ENCODE measurements around the gene NAALADL2.

The NAALADL2 gene

DNA sequence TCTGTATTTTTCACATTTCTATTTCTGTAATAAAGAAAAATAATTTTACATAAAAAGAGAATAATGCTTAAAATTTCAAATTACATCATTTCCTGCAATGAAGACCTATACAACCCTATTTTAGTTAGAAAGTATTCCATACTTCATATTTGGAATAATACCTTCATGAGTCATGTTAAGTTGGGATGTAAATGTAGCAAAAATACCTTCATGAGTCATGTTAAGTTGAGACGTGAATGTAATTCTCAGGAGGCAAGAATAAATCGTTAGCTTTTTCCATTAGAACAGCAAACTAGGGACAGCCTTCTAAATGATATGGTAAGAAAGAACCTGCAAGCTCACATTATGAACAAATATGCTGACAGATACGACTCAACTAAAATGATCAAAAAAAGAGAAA, 91.9 kb downstream of the NAALADL2 start:
- H2BK5ac ChIP-seq (ENCODE audit: low read depth, low read length, poor library complexity): no peak overlapping the region
- H2AFZ ChIP-seq (ENCODE audit: insufficient read depth, low read length, poor library complexity): no peak overlapping the region
- no peak overlapping the region for H3K4me2 ChIP-seq (ENCODE audit: low read length)
- H4K91ac ChIP-seq (ENCODE audit: low read depth, low read length): no peak overlapping the region
- H4K8ac ChIP-seq (ENCODE audit: low read depth, low read length): no peak overlapping the region
- H2BK120ac ChIP-seq (ENCODE audit: insufficient read depth, low read length, poor library complexity): no peak overlapping the region
- peak in 1 of 2 donors; percentile 83 for DNase-seq
- H3K4me1 ChIP-seq (ENCODE audit: control insufficient read depth in 1 of 2, insufficient read depth in 2 of 2, low read length in 2 of 2): no peaks in the 10 kb centered on the region
- no peak overlapping the region for H2AK5ac ChIP-seq (ENCODE audit: low read length)
- H3K4ac ChIP-seq (ENCODE audit: low read depth, low read length): no peak overlapping the region
- no peaks in the 10 kb centered on the region for H3K27me3 ChIP-seq (ENCODE audit: insufficient read depth, low read length)
- no peaks in the 10 kb centered on the region for H3K79me1 ChIP-seq (ENCODE audit: low read length)
- H3K9ac ChIP-seq (ENCODE audit: low read length): no peak overlapping the region
- H3K14ac ChIP-seq (ENCODE audit: low read length): no peak overlapping the region
- H2BK12ac ChIP-seq (ENCODE audit: low read length): no peak overlapping the region
- H3K9me3 ChIP-seq (ENCODE audit: insufficient read depth, low read depth, low read length): no peaks in the 10 kb centered on the region
- no CpG with 5 or more reads among the region's 3 CpGs for WGBS (ENCODE audit: extremely low coverage, insufficient coverage, insufficient read length)
- H4K12ac ChIP-seq (ENCODE audit: low read depth, low read length): no peak overlapping the region
- no peak overlapping the region for H3K18ac ChIP-seq (ENCODE audit: low read length)
- no peak overlapping the region for H3K27ac ChIP-seq (ENCODE audit: low read depth, low read length)
- no peak overlapping the region for H3K4me3 ChIP-seq (ENCODE audit: low read depth, low read length)
- H3K79me2 ChIP-seq (ENCODE audit: control insufficient read depth, insufficient read depth, low read length, poor library complexity): no peaks in the 10 kb centered on the region
- H3K23ac ChIP-seq (ENCODE audit: low read length): no peak overlapping the region
- no peaks in the 10 kb centered on the region for H3K36me3 ChIP-seq (ENCODE audit: control insufficient read depth in 1 of 2, insufficient read depth in 2 of 2, low read length in 2 of 2)

DNA sequence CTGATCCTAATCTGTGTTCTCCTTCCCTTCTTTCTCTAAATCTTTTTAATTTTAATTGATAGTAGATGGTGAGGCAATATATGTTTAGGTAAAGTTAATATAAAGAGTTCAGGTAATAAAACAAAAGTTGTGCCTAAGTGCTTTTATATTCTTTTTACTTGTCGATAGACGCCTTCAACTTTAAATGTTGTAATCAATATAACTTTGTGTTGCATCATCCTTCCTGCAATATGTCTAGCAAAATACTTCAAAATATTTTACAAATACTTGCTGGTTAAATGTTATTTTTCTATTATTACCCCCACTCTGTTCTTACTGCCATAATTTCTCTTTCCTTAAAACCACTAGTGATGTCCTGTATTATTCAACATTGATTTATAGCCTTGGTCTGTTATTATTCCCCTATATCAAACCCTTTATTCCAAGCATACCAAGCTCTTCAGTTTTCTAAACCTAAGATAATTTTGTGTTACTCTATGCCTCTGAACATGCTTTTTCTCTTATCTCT, 92.4 kb downstream of the NAALADL2 start:
- H2BK120ac ChIP-seq (ENCODE audit: insufficient read depth, low read length, poor library complexity): no peak overlapping the region
- H3K14ac ChIP-seq (ENCODE audit: low read length): no peak overlapping the region
- H3K4me1 ChIP-seq (ENCODE audit: control insufficient read depth in 1 of 2, insufficient read depth in 2 of 2, low read length in 2 of 2): no peaks in the 10 kb centered on the region
- H3K79me2 ChIP-seq (ENCODE audit: control insufficient read depth, insufficient read depth, low read length, poor library complexity): no peaks in the 10 kb centered on the region
- no peak overlapping the region for H2BK12ac ChIP-seq (ENCODE audit: low read length)
- DNase-seq: peak in 1 of 2 donors; percentile 10
- H2BK5ac ChIP-seq (ENCODE audit: low read depth, low read length, poor library complexity): no peak overlapping the region
- H3K4me2 ChIP-seq (ENCODE audit: low read length): no peak overlapping the region
- H3K9me3 ChIP-seq (ENCODE audit: insufficient read depth, low read depth, low read length): no peaks in the 10 kb centered on the region
- no CpG with 5 or more reads among the region's 2 CpGs for WGBS (ENCODE audit: extremely low coverage, insufficient coverage, insufficient read length)
- H3K27ac ChIP-seq (ENCODE audit: low read depth, low read length): no peak overlapping the region
- no peak overlapping the region for H2AK5ac ChIP-seq (ENCODE audit: low read length)
- no peaks in the 10 kb centered on the region for H3K36me3 ChIP-seq (ENCODE audit: control insufficient read depth in 1 of 2, insufficient read depth in 2 of 2, low read length in 2 of 2)
- H3K79me1 ChIP-seq (ENCODE audit: low read length): no peaks in the 10 kb centered on the region
- H3K4ac ChIP-seq (ENCODE audit: low read depth, low read length): no peak overlapping the region
- no peak overlapping the region for H3K18ac ChIP-seq (ENCODE audit: low read length)
- no peak overlapping the region for H4K12ac ChIP-seq (ENCODE audit: low read depth, low read length)
- H3K9ac ChIP-seq (ENCODE audit: low read length): no peak overlapping the region
- no peak overlapping the region for H2AFZ ChIP-seq (ENCODE audit: insufficient read depth, low read length, poor library complexity)
- no peak overlapping the region for H4K8ac ChIP-seq (ENCODE audit: low read depth, low read length)
- H4K91ac ChIP-seq (ENCODE audit: low read depth, low read length): no peak overlapping the region
- no peaks in the 10 kb centered on the region for H3K27me3 ChIP-seq (ENCODE audit: insufficient read depth, low read length)
- H3K4me3 ChIP-seq (ENCODE audit: low read depth, low read length): no peak overlapping the region
- no peak overlapping the region for H3K23ac ChIP-seq (ENCODE audit: low read length)

DNA sequence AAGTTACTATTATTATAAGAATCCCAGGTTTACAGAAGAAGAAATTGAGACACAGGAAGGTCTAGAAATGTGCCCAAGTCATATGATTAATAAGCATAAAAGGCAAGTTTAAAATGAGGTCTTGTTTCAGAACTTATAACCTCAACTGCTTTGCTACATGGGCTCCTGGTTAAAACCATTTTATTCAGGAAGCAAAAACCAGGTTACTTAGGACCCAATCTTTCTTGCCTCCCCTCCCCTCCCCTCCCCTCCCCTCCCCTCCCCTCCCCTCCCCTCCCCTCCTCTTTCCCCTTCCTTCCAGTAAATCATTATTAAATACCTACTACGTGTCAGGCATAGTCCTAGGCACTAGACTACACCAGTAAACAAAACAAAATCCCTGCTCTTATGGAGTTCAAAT, 93.9 kb downstream of the NAALADL2 start:
- Histone ChIP-seq H3K9me3 (ENCODE audit: insufficient read depth, low read depth, low read length) (no peaks in the 10 kb centered on the region), H2AFZ (ENCODE audit: insufficient read depth, low read length, poor library complexity) (no peak overlapping the region), H3K4me2 (ENCODE audit: low read length) (no peak overlapping the region), H3K4ac (ENCODE audit: low read depth, low read length) (no peak overlapping the region), H3K23ac (ENCODE audit: low read length) (no peak overlapping the region), H4K12ac (ENCODE audit: low read depth, low read length) (no peak overlapping the region), H4K8ac (ENCODE audit: low read depth, low read length) (no peak overlapping the region), H3K79me2 (ENCODE audit: control insufficient read depth, insufficient read depth, low read length, poor library complexity) (no peaks in the 10 kb centered on the region), H4K91ac (ENCODE audit: low read depth, low read length) (no peak overlapping the region), H3K4me3 (ENCODE audit: low read depth, low read length) (no peak overlapping the region), H2BK5ac (ENCODE audit: low read depth, low read length, poor library complexity) (no peak overlapping the region), H3K27ac (ENCODE audit: low read depth, low read length) (no peak overlapping the region), H3K14ac (ENCODE audit: low read length) (no peak overlapping the region), H2BK12ac (ENCODE audit: low read length) (no peak overlapping the region), H3K9ac (ENCODE audit: low read length) (no peak overlapping the region), H3K27me3 (ENCODE audit: insufficient read depth, low read length) (no peaks in the 10 kb centered on the region), H2BK120ac (ENCODE audit: insufficient read depth, low read length, poor library complexity) (no peak overlapping the region), H3K36me3 (ENCODE audit: control insufficient read depth in 1 of 2, insufficient read depth in 2 of 2, low read length in 2 of 2) (no peaks in the 10 kb centered on the region), H3K18ac (ENCODE audit: low read length) (no peak overlapping the region), H2AK5ac (ENCODE audit: low read length) (no peak overlapping the region), H3K79me1 (ENCODE audit: low read length) (no peaks in the 10 kb centered on the region), H3K4me1 (ENCODE audit: control insufficient read depth in 1 of 2, insufficient read depth in 2 of 2, low read length in 2 of 2) (no peaks in the 10 kb centered on the region)
- DNase-seq: no peak
- WGBS (ENCODE audit: extremely low coverage, insufficient coverage, insufficient read length): no CpG with 5 or more reads among the region's 1 CpG

DNA sequence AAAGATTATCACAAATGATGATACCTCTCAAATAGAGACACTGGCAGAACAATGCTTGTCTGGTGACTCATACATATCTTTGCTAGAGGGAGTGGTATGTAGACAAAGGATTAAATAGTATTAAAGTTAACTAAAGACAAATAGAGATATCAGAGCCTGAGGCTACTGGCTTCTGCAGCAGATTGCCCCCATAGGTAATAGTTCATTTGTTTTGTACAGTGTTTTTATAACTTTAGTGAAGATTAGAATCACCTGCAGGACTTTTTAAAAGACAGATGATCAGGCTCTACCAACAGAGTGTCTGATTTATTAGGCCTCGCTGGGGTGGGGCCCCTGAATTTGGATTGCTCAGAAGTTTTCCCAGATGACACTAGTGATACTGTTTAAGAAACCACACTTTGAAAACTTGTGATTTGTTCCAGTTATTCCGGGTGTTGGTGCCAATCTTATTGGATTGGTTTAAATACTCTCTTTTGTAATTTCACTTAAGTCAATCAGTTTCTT, 96.4 kb downstream of the NAALADL2 start:
- no peaks in the 10 kb centered on the region for H3K27me3 ChIP-seq (ENCODE audit: insufficient read depth, low read length)
- H2AFZ ChIP-seq (ENCODE audit: insufficient read depth, low read length, poor library complexity): no peak overlapping the region
- no peaks in the 10 kb centered on the region for H3K36me3 ChIP-seq (ENCODE audit: control insufficient read depth in 1 of 2, insufficient read depth in 2 of 2, low read length in 2 of 2)
- H3K23ac ChIP-seq (ENCODE audit: low read length): no peak overlapping the region
- no peaks in the 10 kb centered on the region for H3K4me1 ChIP-seq (ENCODE audit: control insufficient read depth in 1 of 2, insufficient read depth in 2 of 2, low read length in 2 of 2)
- no peak overlapping the region for H4K12ac ChIP-seq (ENCODE audit: low read depth, low read length)
- H2BK12ac ChIP-seq (ENCODE audit: low read length): no peak overlapping the region
- H3K14ac ChIP-seq (ENCODE audit: low read length): no peak overlapping the region
- no peaks in the 10 kb centered on the region for H3K9me3 ChIP-seq (ENCODE audit: insufficient read depth, low read depth, low read length)
- H2AK5ac ChIP-seq (ENCODE audit: low read length): no peak overlapping the region
- no peaks in the 10 kb centered on the region for H3K79me2 ChIP-seq (ENCODE audit: control insufficient read depth, insufficient read depth, low read length, poor library complexity)
- H3K4me3 ChIP-seq (ENCODE audit: low read depth, low read length): no peak overlapping the region
- no peak overlapping the region for H2BK5ac ChIP-seq (ENCODE audit: low read depth, low read length, poor library complexity)
- H2BK120ac ChIP-seq (ENCODE audit: insufficient read depth, low read length, poor library complexity): no peak overlapping the region
- no peak overlapping the region for H3K4ac ChIP-seq (ENCODE audit: low read depth, low read length)
- H3K18ac ChIP-seq (ENCODE audit: low read length): no peak overlapping the region
- no peak overlapping the region for H3K27ac ChIP-seq (ENCODE audit: low read depth, low read length)
- no peak overlapping the region for H4K91ac ChIP-seq (ENCODE audit: low read depth, low read length)
- DNase-seq: peak in 1 of 2 donors; percentile 59
- H3K4me2 ChIP-seq (ENCODE audit: low read length): no peak overlapping the region
- no peak overlapping the region for H4K8ac ChIP-seq (ENCODE audit: low read depth, low read length)
- WGBS (ENCODE audit: extremely low coverage, insufficient coverage, insufficient read length): no CpG with 5 or more reads among the region's 2 CpGs
- no peak overlapping the region for H3K9ac ChIP-seq (ENCODE audit: low read length)
- no peaks in the 10 kb centered on the region for H3K79me1 ChIP-seq (ENCODE audit: low read length)

Data from trophoblast cell (in vitro differentiated cells and primary cell).